ENCODE data around the gene SREK1IP1.

The SREK1IP1 gene

GRCh38 chr5:64769855-64770254, 1.4 kb upstream of the SREK1IP1 start:
- TF ChIP-seq BHLHE40 (IDR thresholded peaks at IDR 0.05; ENCODE audit: borderline replicate concordance): no peak
- no peak for TF ChIP-seq FOXM1 (IDR thresholded peaks at IDR 0.05; ENCODE audit: borderline replicate concordance)
- no peak for TF ChIP-seq LEF1 (IDR thresholded peaks at IDR 0.05; ENCODE audit: borderline replicate concordance)
- no peak for DNase-seq (ENCODE audit: extremely low spot score)
- ChIA-PET POLR2A (no interaction called here), CTCF (interaction anchor here (0.6 kb wide), 1 partner anchor 717 kb away, joined by 3 read pairs; no protein-coding TSS in a partner anchor)

- DNase-seq (ENCODE audit: extremely low spot score): peak; percentile 9
- TF ChIP-seq ARNT (IDR thresholded peaks at IDR 0.05): no peak
- no peak for TF ChIP-seq LEF1 (IDR thresholded peaks at IDR 0.05; ENCODE audit: borderline replicate concordance)
- no peak for TF ChIP-seq FOXA1 (IDR thresholded peaks at IDR 0.05)
- TF ChIP-seq FOXM1 (IDR thresholded peaks at IDR 0.05; ENCODE audit: borderline replicate concordance): no peak
- no peak for TF ChIP-seq FOXK2 (IDR thresholded peaks at IDR 0.05)
- no peak for TF ChIP-seq ZNF384 (IDR thresholded peaks at IDR 0.05)
- no peak for TF ChIP-seq BHLHE40 (IDR thresholded peaks at IDR 0.05; ENCODE audit: borderline replicate concordance)
- TF ChIP-seq SP1 (IDR thresholded peaks at IDR 0.05): no peak
- TF ChIP-seq, protein P1, sequence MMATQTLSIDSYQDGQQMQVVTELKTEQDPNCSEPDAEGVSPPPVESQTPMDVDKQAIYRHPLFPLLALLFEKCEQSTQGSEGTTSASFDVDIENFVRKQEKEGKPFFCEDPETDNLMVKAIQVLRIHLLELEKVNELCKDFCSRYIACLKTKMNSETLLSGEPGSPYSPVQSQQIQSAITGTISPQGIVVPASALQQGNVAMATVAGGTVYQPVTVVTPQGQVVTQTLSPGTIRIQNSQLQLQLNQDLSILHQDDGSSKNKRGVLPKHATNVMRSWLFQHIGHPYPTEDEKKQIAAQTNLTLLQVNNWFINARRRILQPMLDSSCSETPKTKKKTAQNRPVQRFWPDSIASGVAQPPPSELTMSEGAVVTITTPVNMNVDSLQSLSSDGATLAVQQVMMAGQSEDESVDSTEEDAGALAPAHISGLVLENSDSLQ (IDR thresholded peaks at IDR 0.05): no peak
- TF ChIP-seq SUZ12 (IDR thresholded peaks at IDR 0.05): no peak
- TF ChIP-seq ELF4 (IDR thresholded peaks at IDR 0.05): no peak
- no peak for TF ChIP-seq CTBP1 (IDR thresholded peaks at IDR 0.05; ENCODE audit: borderline replicate concordance)
- no peak for TF ChIP-seq NFRKB (IDR thresholded peaks at IDR 0.05)
- ChIA-PET CTCF (interaction anchor here (0.5 to 0.6 kb wide), 2 partner anchors 8 to 699 kb away, joined by 3 to 5 read pairs; no protein-coding TSS in a partner anchor), POLR2A (interaction anchor here (0.9 to 1.5 kb wide), 3 partner anchors 11 to 77 kb away, joined by 4 to 6 read pairs (median 4); no protein-coding TSS in a partner anchor)
These were observed 533 bp downstream of the SREK1IP1 start for GRCh38 chr5:64767959-64768357.

GRCh38 chr5:64766941-64767340, 1.6 kb downstream of the SREK1IP1 start:
- ChIA-PET CTCF (no interaction called here), POLR2A (interaction anchor here (1.1 kb wide), 1 partner anchor 12 kb away, joined by 4 read pairs; no protein-coding TSS in a partner anchor)
- no peak for TF ChIP-seq L3MBTL2 (conservative IDR thresholded peaks at IDR 0.05)
- DNase-seq (ENCODE audit: extremely low spot score): no peak

GRCh38 chr5:64765804-64766504, 2.5 kb downstream of the SREK1IP1 start:
- DNase-seq (ENCODE audit: extremely low spot score): no peak
- CTCF ChIA-PET: no interaction called here
- POLR2A ChIA-PET: no interaction called here
- TF ChIP-seq L3MBTL2 (conservative IDR thresholded peaks at IDR 0.05) (no peak), HDGF (IDR thresholded peaks at IDR 0.05; ENCODE audit: borderline replicate concordance) (no peak), FOXM1 (IDR thresholded peaks at IDR 0.05; ENCODE audit: borderline replicate concordance) (no peak), CTBP1 (IDR thresholded peaks at IDR 0.05; ENCODE audit: borderline replicate concordance) (no peak), SP1 (IDR thresholded peaks at IDR 0.05) (no peak), FOXK2 (IDR thresholded peaks at IDR 0.05) (no peak)

GRCh38 chr5:64763948-64764503, 4.5 kb downstream of the SREK1IP1 start:
- TF ChIP-seq, protein P1 (IDR thresholded peaks at IDR 0.05): no peak
- TF ChIP-seq FOXK2 (IDR thresholded peaks at IDR 0.05) (no peak), LEF1 (IDR thresholded peaks at IDR 0.05; ENCODE audit: borderline replicate concordance) (no peak), ARNT (IDR thresholded peaks at IDR 0.05) (no peak), ELF4 (IDR thresholded peaks at IDR 0.05) (no peak), FOXM1 (IDR thresholded peaks at IDR 0.05; ENCODE audit: borderline replicate concordance) (no peak), SP1 (IDR thresholded peaks at IDR 0.05) (no peak), CTBP1 (IDR thresholded peaks at IDR 0.05; ENCODE audit: borderline replicate concordance) (no peak), NFRKB (IDR thresholded peaks at IDR 0.05) (no peak), ZNF384 (IDR thresholded peaks at IDR 0.05) (no peak)
- DNase-seq (ENCODE audit: extremely low spot score): no peak
- ChIA-PET CTCF (no interaction called here), POLR2A (interaction anchor here (0.5 kb wide), 1 partner anchor 226 kb away, joined by 3 read pairs; no protein-coding TSS in a partner anchor)

DNA sequence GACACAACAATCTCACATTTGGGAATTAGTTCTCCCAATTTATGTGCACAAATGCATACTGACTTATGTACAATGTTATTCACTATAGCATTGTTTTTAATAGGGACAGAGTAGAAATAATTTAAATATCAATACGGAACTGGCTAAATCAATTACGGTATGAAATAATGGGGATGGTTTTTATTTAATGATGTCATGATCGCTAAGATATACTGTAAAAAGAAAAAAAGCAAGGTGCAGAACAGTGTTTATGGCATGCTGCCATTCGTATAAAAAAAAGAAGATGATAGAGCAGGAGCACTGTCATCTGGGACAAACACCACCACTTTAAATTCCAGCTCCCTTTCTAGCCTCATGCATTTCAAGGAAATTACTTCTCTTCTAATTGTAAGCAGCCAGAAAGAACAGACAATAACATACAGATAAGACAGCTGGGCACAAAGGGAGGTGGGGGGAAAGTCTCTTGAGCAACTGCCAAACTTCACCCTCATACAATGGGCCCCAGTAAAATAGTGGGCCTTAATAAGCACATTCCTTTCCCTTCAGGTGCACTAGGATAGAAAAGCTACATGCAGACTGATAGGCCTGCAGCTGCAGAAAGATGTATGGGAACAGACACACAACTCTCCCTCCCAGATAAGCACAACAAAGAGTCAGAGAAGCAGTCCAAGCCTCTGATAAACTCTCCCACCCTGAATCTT, 8.4 kb downstream of the SREK1IP1 start:
- CTCF ChIA-PET: no interaction called here
- TF ChIP-seq ELF4 (IDR thresholded peaks at IDR 0.05) (no peak), ARNT (IDR thresholded peaks at IDR 0.05) (no peak), HDGF (IDR thresholded peaks at IDR 0.05; ENCODE audit: borderline replicate concordance) (no peak), LEF1 (IDR thresholded peaks at IDR 0.05; ENCODE audit: borderline replicate concordance) (no peak), TARDBP (IDR thresholded peaks at IDR 0.05) (no peak), L3MBTL2 (conservative IDR thresholded peaks at IDR 0.05) (no peak), ZNF384 (IDR thresholded peaks at IDR 0.05) (no peak), FOXA1 (IDR thresholded peaks at IDR 0.05) (no peak), SP1 (IDR thresholded peaks at IDR 0.05) (no peak), CTBP1 (IDR thresholded peaks at IDR 0.05; ENCODE audit: borderline replicate concordance) (no peak), SUZ12 (IDR thresholded peaks at IDR 0.05) (no peak), FOXK2 (IDR thresholded peaks at IDR 0.05) (no peak), NFRKB (IDR thresholded peaks at IDR 0.05) (no peak), BHLHE40 (IDR thresholded peaks at IDR 0.05; ENCODE audit: borderline replicate concordance) (no peak), FOXM1 (IDR thresholded peaks at IDR 0.05; ENCODE audit: borderline replicate concordance) (no peak)
- TF ChIP-seq, protein P1 (IDR thresholded peaks at IDR 0.05): no peak
- DNase-seq (ENCODE audit: extremely low spot score): no peak
- POLR2A ChIA-PET: no interaction called here

All from HEK293T (cell line).